ENCODE results near the gene PCBP3. TPM values are rescaled to one million over a fixed set of nuclear protein-coding genes. Genes with fewer than 3 reads are reported as not detected.
A peak's percentile ranks its signal among the peaks of the same experiment; 100 is the strongest.
"Not testable (repeated sequence)": the region's sequence is repeated elsewhere in the genome, so short reads cannot be mapped to it uniquely, and the experiment has no call there.

PCBP3 gene
- total RNA-seq, 8 experiments from 2014 or later, result 2.5 to 20.9 (median 10.0) TPM

DNA sequence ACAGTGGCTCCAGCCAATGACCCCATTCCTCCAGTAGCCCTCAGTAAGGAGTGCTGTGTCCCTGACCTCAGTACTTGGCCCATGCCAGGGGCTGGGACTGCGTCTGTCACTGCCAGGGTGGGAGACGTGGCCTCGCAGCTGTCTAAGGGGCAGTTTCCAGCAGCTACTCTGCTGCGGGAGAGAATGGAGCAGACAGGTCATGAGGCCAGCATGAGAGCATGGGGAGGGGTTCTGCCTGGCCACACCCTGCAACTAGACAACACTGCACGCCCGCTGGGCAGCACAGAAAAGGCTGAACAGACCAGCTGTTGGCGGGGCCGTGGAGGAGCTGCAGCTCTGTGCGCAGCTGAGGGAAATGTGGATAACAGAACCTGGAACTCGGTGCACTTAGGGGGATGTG, 246.4 kb downstream of the PCBP3 start:
- Histone ChIP-seq H3K27ac (peak overlapping the region; percentile 29 to 67), H3K4me1 (replicated peaks in 1 of 2) (peaks cover 74% of the 10 kb centered on the region in 2 donors), H3K4me3 (no peak overlapping the region)
- in situ Hi-C loops (cut with MboI; ENCODE audit: low pct_unique_long_range_greater_than_20kb in 2 of 9, low sequenced_read_pairs in 9 of 9, unreplicated experiment in 9 of 9), result no loop called here
- WGBS, 10 experiments, result 24 to 40% (median 30%) methylated on average over 1 to 5 of the region's 10 CpGs; no CpG with 5 or more reads in 7 of the 10 experiments
- peak; percentile 26 to 78 (median 54) for ATAC-seq (replicated peaks in 6 of 8)

DNA sequence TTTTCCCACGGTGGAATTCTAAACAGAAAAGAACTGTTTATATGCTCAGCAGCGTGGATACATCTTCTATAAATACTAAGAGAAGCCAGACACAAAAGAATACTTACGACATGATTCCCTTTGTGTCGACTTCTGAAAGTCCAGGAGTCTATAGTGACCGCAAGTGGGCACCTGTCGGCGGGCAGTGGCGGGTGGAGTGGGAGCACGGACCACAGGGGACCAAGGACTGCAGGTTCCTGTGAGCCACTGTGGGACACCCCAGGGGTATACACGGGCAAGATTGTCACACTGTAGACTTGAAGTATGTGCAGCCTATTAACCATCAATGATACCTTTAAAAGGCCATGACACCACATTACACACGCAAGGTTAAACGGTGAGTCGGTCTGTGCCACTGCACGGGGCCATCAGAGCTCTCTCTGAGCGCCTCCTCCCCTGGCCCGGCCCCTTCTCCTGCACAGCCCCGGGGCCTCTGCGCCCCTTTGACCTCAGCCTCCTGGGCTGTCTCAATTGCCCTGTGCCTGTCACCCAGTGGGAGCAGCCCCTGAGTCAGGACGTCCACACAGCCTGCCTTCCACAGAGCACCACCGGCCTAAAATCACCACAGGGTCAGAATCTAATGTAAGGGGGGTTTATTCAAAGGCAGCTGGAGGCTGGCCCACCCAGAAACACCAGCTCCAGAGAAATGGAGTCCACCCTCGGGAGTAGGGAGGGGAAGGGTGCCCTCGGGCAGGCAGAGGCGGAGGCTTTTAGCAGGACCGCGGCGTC, 248.0 kb downstream of the PCBP3 start:
- Histone ChIP-seq H3K4me1 (replicated peaks in 1 of 2) (peaks cover 74% of the 10 kb centered on the region in 2 donors), H3K4me3 (no peak overlapping the region), H3K27ac (peak overlapping the region; percentile 26 to 31)
- ATAC-seq (replicated peaks in 6 of 8), result no peak
- WGBS, 10 experiments, result 41 to 100% (median 83%) methylated on average over 1 to 10 of the region's 26 CpGs; no CpG with 5 or more reads in 2 of the 10 experiments
- in situ Hi-C loops (cut with MboI; ENCODE audit: low pct_unique_long_range_greater_than_20kb in 2 of 9, low sequenced_read_pairs in 9 of 9, unreplicated experiment in 9 of 9), result no loop called here

- peak in 1 of 8 experiments; percentile 24 for ATAC-seq (replicated peaks in 6 of 8)
- in situ Hi-C loops (cut with MboI; ENCODE audit: low pct_unique_long_range_greater_than_20kb in 2 of 9, low sequenced_read_pairs in 9 of 9, unreplicated experiment in 9 of 9), result no loop called here
- Histone ChIP-seq H3K27ac (peak overlapping the region; percentile 15 to 31), H3K4me3 (no peak overlapping the region), H3K4me1 (replicated peaks in 1 of 2) (peaks cover 66 to 68% of the 10 kb centered on the region in 2 donors)
- WGBS, 10 experiments, result 35 to 63% (median 52%) methylated on average over 2 to 5 of the region's 26 CpGs; no CpG with 5 or more reads in 7 of the 10 experiments
These were observed 248.8 kb downstream of the PCBP3 start for GRCh38 chr21:45892156-45892915.

GRCh38 chr21:45892916-45893739, 249.6 kb downstream of the PCBP3 start:
- in situ Hi-C loops (cut with MboI; ENCODE audit: low pct_unique_long_range_greater_than_20kb in 2 of 9, low sequenced_read_pairs in 9 of 9, unreplicated experiment in 9 of 9), result no loop called here
- no peak overlapping the region for H3K4me3 ChIP-seq
- WGBS, 10 experiments, result no CpG with 5 or more reads among the region's 11 CpGs
- peak overlapping the region; percentile 52 to 72 for H3K27ac ChIP-seq
- peaks cover 58 to 60% of the 10 kb centered on the region in 2 donors for H3K4me1 ChIP-seq (replicated peaks in 1 of 2)
- peak; percentile 45 to 76 (median 68) for ATAC-seq (replicated peaks in 6 of 8)

GRCh38 chr21:45893740-45894449, 250.4 kb downstream of the PCBP3 start:
- in situ Hi-C loops (cut with MboI; ENCODE audit: low pct_unique_long_range_greater_than_20kb in 2 of 9, low sequenced_read_pairs in 9 of 9, unreplicated experiment in 9 of 9), result no loop called here
- Histone ChIP-seq H3K4me1 (replicated peaks in 1 of 2) (peaks cover 51 to 52% of the 10 kb centered on the region in 2 donors), H3K27ac (peak overlapping the region; percentile 52 to 72), H3K4me3 (no peak overlapping the region)
- peak; percentile 8 to 42 (median 26) for ATAC-seq (replicated peaks in 6 of 8)
- WGBS, 10 experiments, result 69 to 80% methylated on average over 2 to 9 of the region's 16 CpGs; no CpG with 5 or more reads in 8 of the 10 experiments

- ATAC-seq (replicated peaks in 6 of 8), result peak in 7 of 8 experiments; percentile 18 to 59 (median 45)
- Histone ChIP-seq H3K4me1 (replicated peaks in 1 of 2) (peaks cover 51% of the 10 kb centered on the region in 2 donors), H3K27ac (peak overlapping the region; percentile 52 to 72), H3K4me3 (no peak overlapping the region)
- 12 to 80% (median 39%) methylated on average over 1 to 9 of the region's 9 CpGs; no CpG with 5 or more reads in 2 of the 10 experiments for WGBS, 10 experiments
- in situ Hi-C loops (cut with MboI; ENCODE audit: low pct_unique_long_range_greater_than_20kb in 2 of 9, low sequenced_read_pairs in 9 of 9, unreplicated experiment in 9 of 9), result no loop called here
These were observed 250.9 kb downstream of the PCBP3 start for GRCh38 chr21:45894450-45894825.

GRCh38 chr21:45894906-45895777, 251.6 kb downstream of the PCBP3 start:
- in situ Hi-C loops (cut with MboI; ENCODE audit: low pct_unique_long_range_greater_than_20kb in 2 of 9, low sequenced_read_pairs in 9 of 9, unreplicated experiment in 9 of 9), result no loop called here
- Histone ChIP-seq H3K27ac (peak overlapping the region in 1 of 2 donors; percentile 24), H3K4me1 (replicated peaks in 1 of 2) (peaks cover 46 to 48% of the 10 kb centered on the region in 2 donors), H3K4me3 (no peak overlapping the region)
- WGBS, 10 experiments, result 70 to 94% (median 84%) methylated on average over 2 to 14 of the region's 22 CpGs; no CpG with 5 or more reads in 1 of the 10 experiments
- ATAC-seq (replicated peaks in 6 of 8), result no peak

DNA sequence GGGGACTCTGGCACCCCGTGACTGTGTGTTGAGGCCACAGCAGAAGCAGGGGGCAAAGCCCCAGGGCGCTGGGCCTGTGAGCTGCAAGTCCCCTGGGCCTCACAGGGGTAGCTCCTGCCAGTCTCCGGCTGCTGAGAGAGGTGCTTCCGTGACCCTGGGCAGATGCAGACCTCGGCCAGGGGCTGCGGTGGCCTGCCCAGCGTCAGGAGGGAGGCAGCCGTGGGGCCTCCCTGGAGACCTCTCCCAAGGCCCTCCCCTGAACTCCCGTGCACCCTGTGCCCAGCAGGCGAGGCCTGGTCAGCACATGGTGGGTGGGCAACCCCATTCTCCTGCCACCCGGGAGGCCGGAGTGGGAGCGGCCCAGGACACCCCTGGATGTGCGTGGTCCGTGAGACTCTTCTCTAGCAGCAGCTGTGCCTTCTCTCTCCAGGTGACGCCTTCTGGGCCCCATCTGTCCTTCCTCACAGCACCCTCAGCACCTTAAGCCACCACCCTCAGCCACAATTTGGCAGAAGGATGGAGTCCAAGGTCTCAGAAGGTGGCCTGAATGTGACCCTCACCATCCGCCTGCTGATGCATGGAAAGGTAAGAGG, 252.3 kb downstream of the PCBP3 start:
- in situ Hi-C loops (cut with MboI; ENCODE audit: low pct_unique_long_range_greater_than_20kb in 2 of 9, low sequenced_read_pairs in 9 of 9, unreplicated experiment in 9 of 9), result no loop called here
- H3K27ac ChIP-seq, result no peak overlapping the region
- no peak overlapping the region for H3K4me3 ChIP-seq
- WGBS, 10 experiments, result 97 to 100% (median 100%) methylated on average over 1 to 5 of the region's 17 CpGs; no CpG with 5 or more reads in 7 of the 10 experiments
- no peak for ATAC-seq (replicated peaks in 6 of 8)
- H3K4me1 ChIP-seq (replicated peaks in 1 of 2), result peaks cover 46 to 48% of the 10 kb centered on the region in 2 donors

- not testable (repeated sequence) for H3K27ac ChIP-seq; ATAC-seq (replicated peaks in 6 of 8)
- 20 to 100% (median 93%) methylated on average over 1 to 5 of the region's 18 CpGs; no CpG with 5 or more reads in 3 of the 10 experiments for WGBS, 10 experiments
These were observed 252.9 kb downstream of the PCBP3 start for GRCh38 chr21:45896431-45896830.

GRCh38 chr21:45897191-45898027, 253.9 kb downstream of the PCBP3 start:
- Histone ChIP-seq H3K4me1 (replicated peaks in 1 of 2) (peaks cover 32 to 34% of the 10 kb centered on the region in 2 donors), H3K4me3 (no peak overlapping the region), H3K27ac (no peak overlapping the region)
- WGBS, 10 experiments, result 63 to 100% (median 91%) methylated on average over 2 to 15 of the region's 25 CpGs; no CpG with 5 or more reads in 1 of the 10 experiments
- no peak for ATAC-seq (replicated peaks in 6 of 8)
- in situ Hi-C loops (cut with MboI; ENCODE audit: low pct_unique_long_range_greater_than_20kb in 2 of 9, low sequenced_read_pairs in 9 of 9, unreplicated experiment in 9 of 9), result no loop called here

More at GRCh38 chr21:45896431-45896830, 252.9 kb downstream of the PCBP3 start:
- H3K4me3 ChIP-seq; in situ Hi-C loops (cut with MboI; ENCODE audit: low pct_unique_long_range_greater_than_20kb in 2 of 9, low sequenced_read_pairs in 9 of 9, unreplicated experiment in 9 of 9): not testable (repeated sequence)
- H3K4me1 ChIP-seq (replicated peaks in 1 of 2), result peaks cover 42 to 44% of the 10 kb centered on the region in 2 donors

Measured in motor neuron (in vitro differentiated cells).